GM21390 (cell line): ENCODE data around the gene GSTO2.

Experiments used
- ATAC-seq: cut with Tn5 transposase; IDR thresholded peaks from one replicate; pipeline ENCODE4 v1.9.1; 2021; ENCODE audit not compliant: unreplicated experiment

The GSTO2 gene

DNA sequence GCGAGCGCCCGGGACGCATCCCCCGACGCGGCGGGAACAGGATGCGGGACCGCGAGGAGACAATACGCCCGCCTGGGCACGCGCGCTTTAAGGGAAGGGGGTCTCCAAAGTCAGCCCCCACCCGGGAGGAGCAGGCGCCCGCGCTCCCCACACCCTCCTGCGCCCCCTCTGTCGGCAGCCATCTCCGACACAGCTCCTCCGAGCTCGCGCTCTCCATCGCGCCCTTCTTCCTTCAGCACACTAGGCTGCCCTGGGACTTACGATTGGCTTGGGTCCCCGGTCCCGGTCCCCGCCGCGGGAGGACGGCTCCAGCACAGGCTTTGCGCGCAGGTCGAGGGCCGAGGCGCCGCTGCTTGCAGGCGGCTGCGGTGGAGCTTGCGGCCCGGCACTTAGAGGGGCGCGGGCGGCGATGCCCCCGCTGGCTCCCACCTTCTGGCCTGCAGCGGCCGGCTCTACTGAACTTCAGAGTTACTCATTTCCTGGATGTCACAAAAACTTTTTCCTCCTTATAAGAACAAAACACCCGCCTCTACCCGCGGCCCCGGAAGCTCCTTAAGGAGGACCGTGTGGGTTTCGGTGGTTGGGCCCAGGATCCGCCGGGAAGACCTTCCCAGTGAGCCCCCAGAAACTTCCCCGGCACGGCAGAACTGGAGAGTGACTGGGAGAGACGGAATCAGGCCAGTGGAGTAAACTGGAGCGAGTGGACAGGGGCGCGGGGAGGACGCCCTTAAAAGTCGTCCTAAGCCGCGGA is 69.2 kb downstream of the GSTO2 start, which contains the start of gene ITPRIP:
TSS of gene ITPRIP (minus strand) at position 481 of the 751 bp plus-strand sequence. CDS start 22,414 bp downstream, outside the sequence.
- peak; percentile 65 for ATAC-seq

DNA sequence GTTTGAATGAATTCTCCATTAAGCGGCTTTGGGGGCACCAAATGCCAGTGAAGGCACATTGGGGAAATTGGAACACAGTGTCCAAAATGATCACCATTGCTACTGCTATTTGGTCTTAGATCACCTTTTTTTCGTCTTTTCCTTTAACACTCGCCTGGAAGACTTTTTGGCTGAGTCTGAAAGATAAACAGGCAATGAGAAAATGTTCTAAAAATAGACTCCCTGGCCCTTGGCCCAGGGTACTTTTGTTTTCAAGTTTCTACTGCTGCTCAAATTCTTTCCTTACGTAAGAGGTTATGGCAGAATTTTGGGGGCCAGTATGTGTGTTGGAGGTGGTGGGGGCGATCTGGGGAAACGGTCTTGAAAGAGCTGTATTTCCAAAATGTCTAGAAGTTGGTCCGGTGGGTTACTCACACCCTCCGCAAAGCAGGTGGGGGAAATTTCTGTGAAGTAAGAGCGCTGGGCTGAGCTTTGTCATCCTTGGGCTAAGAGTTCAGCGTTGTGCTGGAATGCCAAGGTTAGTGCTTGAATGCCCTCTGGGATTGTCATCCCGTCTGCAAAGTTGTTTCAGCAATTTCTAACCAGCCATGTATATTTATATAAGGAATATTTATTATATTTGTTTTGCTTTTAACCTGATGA is 70.6 kb downstream of the GSTO2 start:
- no peak for ATAC-seq

- ATAC-seq, result no peak
These were observed 71.1 kb downstream of the GSTO2 start for GRCh38 chr10:104340111-104340526.

GRCh38 chr10:104340641-104341040 is 71.7 kb downstream of the GSTO2 start:
- ATAC-seq, result no peak

DNA sequence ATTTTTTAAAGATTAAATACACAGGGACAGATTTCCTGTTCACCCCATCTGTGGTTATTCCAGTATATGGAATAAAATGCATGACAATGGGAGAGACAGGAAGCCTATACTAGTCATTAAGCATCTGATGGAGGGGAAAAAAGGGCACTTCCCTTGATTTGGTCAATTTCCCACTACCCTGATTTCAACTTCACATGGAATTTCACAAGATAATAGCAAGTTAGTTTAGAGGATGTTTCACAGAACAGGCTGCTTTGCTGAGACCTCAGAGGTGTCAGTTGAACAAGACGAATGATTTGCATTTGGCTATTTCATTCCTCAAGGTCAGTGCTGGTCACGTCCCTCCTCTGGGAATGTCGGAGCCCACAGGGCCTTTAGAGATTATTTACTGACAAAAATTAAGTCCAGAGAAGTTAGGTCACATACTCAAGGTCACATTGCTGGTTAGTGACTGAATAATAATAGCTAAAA is 74.0 kb downstream of the GSTO2 start:
- no peak for ATAC-seq

- no peak for ATAC-seq
These were observed 75.2 kb downstream of the GSTO2 start for GRCh38 chr10:104344219-104344618.

DNA sequence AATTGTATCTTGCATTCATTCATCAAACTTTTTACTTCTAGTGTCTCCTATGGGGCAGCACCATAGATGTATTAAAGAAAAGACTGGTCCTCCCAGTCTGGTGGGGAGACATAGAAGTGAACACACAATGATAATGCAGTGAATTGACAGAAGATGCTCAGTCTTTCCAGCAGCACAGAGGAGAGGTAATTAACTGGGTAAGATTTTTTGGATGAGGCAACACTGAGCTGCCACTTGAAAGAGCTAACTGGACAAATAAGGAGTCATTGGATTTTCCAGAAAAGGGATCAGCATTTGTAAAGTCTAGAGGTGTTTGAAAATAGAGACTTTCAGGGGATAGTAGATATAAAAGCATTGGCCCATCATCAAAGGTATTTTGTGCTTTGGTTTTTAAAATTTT is 76.5 kb downstream of the GSTO2 start:
- ATAC-seq, result no peak

DNA sequence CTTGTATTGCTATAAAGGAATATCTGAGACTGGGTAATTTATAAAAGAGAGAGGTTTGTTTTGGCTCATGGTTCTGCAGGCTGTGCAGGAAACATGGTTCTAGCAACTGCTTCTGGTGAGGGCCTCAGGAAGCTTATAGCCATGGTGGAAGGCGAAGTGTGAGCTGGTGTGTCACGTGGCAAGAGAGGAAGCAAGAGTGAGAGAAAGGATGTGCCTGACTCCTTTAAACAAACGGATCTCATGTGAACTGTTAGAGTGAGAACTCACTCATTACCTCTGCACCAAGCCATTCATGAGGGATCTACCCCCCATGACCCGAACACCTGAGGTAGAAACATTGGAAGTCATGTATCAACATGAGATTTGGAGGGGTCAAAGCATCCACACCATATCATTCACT is 77.0 kb downstream of the GSTO2 start:
- no peak for ATAC-seq

DNA sequence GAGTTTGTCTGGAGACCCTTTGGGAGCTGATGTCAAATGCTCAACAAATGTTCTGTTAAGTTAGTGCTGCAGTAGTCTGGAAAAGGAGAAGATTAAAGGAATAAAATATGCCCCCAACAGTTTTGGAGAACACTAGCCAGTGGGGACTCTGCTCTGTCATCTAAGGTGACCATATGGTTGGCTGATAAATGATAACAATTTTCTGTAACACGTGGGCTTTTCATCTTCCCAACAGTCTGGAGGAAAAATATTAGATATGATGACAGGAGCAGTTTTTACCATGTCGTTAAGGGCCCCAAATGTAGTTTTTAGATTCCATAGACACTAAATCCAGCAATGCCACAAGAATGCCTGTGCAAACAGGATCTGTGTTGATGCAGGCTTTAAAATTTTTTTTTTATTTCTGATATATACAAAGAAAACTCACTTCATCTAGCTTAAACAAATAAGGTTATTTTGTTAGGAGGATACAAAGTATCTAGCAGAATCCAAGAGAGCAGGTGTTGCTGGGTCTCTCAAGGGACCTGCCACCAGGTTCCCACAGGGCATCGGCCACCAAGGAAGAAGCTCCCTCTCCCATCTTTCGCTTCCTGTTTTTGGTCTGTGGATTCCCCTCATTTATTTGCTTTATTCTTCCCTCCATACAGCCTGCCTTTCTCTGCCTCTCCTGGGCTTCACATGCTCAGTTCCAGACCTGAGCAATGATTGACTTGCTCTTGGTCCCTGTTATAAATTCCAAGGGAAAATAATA is 78.5 kb downstream of the GSTO2 start:
- no peak for ATAC-seq

DNA sequence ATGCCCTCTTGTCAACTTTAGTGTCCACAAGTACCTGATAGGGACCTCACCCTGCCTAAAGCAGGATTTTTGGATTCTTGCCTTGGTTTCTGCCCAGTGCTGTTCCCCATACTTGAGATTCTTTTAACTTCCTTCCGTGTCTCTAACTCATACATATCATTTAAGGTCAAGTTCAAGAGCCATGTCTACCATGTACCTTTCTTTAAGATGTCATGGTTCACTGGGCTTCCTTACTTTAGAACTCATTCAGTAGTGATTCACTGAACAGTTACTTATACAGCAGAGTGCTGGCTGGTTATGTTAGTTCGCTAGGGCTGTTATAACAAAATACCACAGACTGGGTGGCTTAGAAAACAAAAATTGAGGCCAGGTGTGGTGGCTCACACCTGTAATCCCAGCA is 79.6 kb downstream of the GSTO2 start:
- no peak for ATAC-seq

- peak; percentile 56 for ATAC-seq
These were observed 80.7 kb downstream of the GSTO2 start for GRCh38 chr10:104349623-104350126.

- peak; percentile 45 for ATAC-seq
These were observed 81.2 kb downstream of the GSTO2 start for GRCh38 chr10:104350127-104350635.

- no peak for ATAC-seq
These were observed 82.2 kb downstream of the GSTO2 start for GRCh38 chr10:104351061-104351702.

DNA sequence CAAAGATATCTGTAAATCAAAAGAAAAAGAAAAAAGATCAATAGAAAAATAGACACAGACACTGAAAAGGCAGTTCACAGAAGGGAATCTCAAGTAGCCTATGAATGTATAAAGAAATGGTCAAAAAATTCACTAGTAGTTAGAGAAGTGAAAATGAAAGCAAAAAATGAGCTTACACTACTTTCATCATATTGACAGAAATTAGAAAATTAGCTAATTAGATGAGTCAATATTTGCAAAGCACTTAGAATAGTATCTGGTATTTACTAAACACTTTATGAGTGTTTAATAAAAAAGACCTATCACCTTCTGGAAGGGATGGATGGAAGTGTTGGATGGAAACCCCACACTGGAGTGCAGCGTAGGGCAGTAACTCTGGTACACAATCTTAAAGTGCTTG is 82.9 kb downstream of the GSTO2 start:
- peak; percentile 22 for ATAC-seq

- ATAC-seq, result peak; percentile 50
These were observed 84.5 kb downstream of the GSTO2 start, which contains the start of gene CFAP58 for GRCh38 chr10:104353325-104354048. Gene CFAP58, plus strand, starts transcription at chr10:104353833. Its CDS starts 65 bp downstream, at chr10:104353898.
